ENCODE data around the gene CLDN18.

The CLDN18 gene

GRCh38 chr3:138036572-138036971, 26.6 kb downstream of the CLDN18 start:
- peak overlapping the region; percentile 33; the same call in 1 of the 2 replicates for H3K4me2 ChIP-seq (ENCODE audit: low read length)
- peaks cover 19% of the 10 kb centered on the region for H3K4me1 ChIP-seq (ENCODE audit: low read length)
- H2AFZ ChIP-seq (ENCODE audit: low read depth, low read length), result 0 out of 2 replicates have a peak overlapping the region, but pooled peaks have one; percentile 52
- TF ChIP-seq EZH2phosphoT487 (IDR thresholded peaks at IDR 0.05; ENCODE audit: low read depth) (no peak), CTCF (IDR thresholded peaks at IDR 0.05; ENCODE audit: low read depth, low read length) (no peak)
- no peaks in the 10 kb centered on the region for H3K36me3 ChIP-seq (replicated peaks; ENCODE audit: low read depth, low read length)
- no peaks in the 10 kb centered on the region for H3K9me3 ChIP-seq (ENCODE audit: insufficient read depth, low read length)
- H3K27me3 ChIP-seq (ENCODE audit: low read depth, low read length), result peaks cover 12% of the 10 kb centered on the region; the same call in 1 of the 2 replicates
- H3K9ac ChIP-seq (ENCODE audit: low read length), result no peak overlapping the region
- no peak overlapping the region for H3K27ac ChIP-seq (ENCODE audit: low read length)
- no peaks in the 10 kb centered on the region for H3K79me2 ChIP-seq (ENCODE audit: low read length)
- H4K20me1 ChIP-seq (ENCODE audit: insufficient read depth, low read length), result no peaks in the 10 kb centered on the region
- no peak overlapping the region for H3K4me3 ChIP-seq (ENCODE audit: low read length)

GRCh38 chr3:138038725-138039462, 28.9 kb downstream of the CLDN18 start:
- H3K4me3 ChIP-seq (ENCODE audit: low read length), result no peak overlapping the region
- no peak overlapping the region for H3K4me2 ChIP-seq (ENCODE audit: low read length)
- H3K27me3 ChIP-seq (ENCODE audit: low read depth, low read length), result peaks cover 24% of the 10 kb centered on the region
- H4K20me1 ChIP-seq (ENCODE audit: insufficient read depth, low read length), result no peaks in the 10 kb centered on the region
- no peaks in the 10 kb centered on the region for H3K79me2 ChIP-seq (ENCODE audit: low read length)
- no peak overlapping the region for H3K9ac ChIP-seq (ENCODE audit: low read length)
- H3K36me3 ChIP-seq (replicated peaks; ENCODE audit: low read depth, low read length), result no peaks in the 10 kb centered on the region
- H3K27ac ChIP-seq (ENCODE audit: low read length), result no peak overlapping the region
- no peaks in the 10 kb centered on the region for H3K9me3 ChIP-seq (ENCODE audit: insufficient read depth, low read length)
- TF ChIP-seq CTCF (IDR thresholded peaks at IDR 0.05; ENCODE audit: low read depth, low read length) (no peak), EZH2phosphoT487 (IDR thresholded peaks at IDR 0.05; ENCODE audit: low read depth) (no peak)
- H3K4me1 ChIP-seq (ENCODE audit: low read length), result peaks cover 19% of the 10 kb centered on the region
- H2AFZ ChIP-seq (ENCODE audit: low read depth, low read length), result no peak overlapping the region

DNA sequence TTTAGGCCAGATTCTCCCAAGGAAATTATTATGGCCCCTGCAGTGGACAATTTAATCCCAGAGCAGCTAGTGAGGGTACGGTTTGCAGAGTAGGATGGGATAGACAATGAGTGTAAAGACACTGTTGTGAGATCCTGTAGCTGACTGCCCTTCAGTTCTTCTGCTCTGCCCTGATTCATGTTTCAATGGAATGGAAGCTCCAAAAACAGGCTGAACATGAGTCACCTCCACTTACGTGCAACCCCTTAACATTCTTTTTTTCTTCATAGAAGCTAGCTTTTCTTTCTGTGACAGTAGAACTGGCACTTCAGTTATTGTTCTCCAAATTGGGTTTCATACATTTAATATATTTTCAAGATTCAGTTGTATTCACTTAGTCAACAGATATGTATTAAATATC, 32.1 kb downstream of the CLDN18 start:
- H3K4me1 ChIP-seq (ENCODE audit: low read length), result peaks cover 2% of the 10 kb centered on the region
- TF ChIP-seq CTCF (IDR thresholded peaks at IDR 0.05; ENCODE audit: low read depth, low read length) (no peak), EZH2phosphoT487 (IDR thresholded peaks at IDR 0.05; ENCODE audit: low read depth) (no peak)
- H3K27ac ChIP-seq (ENCODE audit: low read length), result no peak overlapping the region
- no peaks in the 10 kb centered on the region for H3K79me2 ChIP-seq (ENCODE audit: low read length)
- no peaks in the 10 kb centered on the region for H3K36me3 ChIP-seq (replicated peaks; ENCODE audit: low read depth, low read length)
- no peak overlapping the region for H3K4me3 ChIP-seq (ENCODE audit: low read length)
- no peaks in the 10 kb centered on the region for H3K9me3 ChIP-seq (ENCODE audit: insufficient read depth, low read length)
- H4K20me1 ChIP-seq (ENCODE audit: insufficient read depth, low read length), result no peaks in the 10 kb centered on the region
- no peak overlapping the region for H3K4me2 ChIP-seq (ENCODE audit: low read length)
- H2AFZ ChIP-seq (ENCODE audit: low read depth, low read length), result no peak overlapping the region
- H3K9ac ChIP-seq (ENCODE audit: low read length), result no peak overlapping the region
- peaks cover 34% of the 10 kb centered on the region for H3K27me3 ChIP-seq (ENCODE audit: low read depth, low read length)

DNA sequence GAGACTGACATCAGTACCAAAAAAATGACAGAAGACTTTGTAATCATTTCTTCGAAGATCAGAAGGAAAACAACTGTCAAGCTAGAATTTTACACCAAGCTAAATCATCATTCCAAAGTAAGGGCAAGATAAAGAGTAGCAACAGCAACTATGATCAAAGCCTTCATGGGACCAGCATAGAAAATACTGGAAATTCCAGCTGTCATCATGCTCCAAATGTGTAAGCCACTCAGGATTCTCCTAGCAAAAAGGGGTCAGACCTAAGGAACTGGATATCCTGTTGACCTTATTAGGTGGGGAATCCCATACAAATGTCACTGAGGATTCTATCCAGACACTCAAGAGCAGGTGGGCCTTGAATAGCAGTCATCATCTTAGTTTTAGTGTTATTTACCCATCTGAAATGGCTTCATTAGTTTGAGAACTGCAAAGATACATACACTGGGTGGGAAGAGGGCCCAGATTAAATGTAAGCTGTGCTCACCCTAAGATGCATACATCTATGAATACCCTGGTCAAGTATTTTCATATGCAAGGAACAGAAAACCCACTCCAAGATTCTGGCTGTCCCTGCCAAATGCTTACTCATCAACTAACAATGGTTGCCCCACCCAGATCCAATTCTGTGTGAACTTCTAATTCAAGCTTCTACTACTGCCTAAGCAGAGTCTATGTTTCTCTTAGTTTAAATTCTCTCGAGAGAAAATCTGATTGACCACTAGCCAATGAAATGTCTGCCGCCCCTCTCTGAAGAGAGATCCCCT, 33.5 kb downstream of the CLDN18 start:
- no peak overlapping the region for H3K27ac ChIP-seq (ENCODE audit: low read length)
- H3K9ac ChIP-seq (ENCODE audit: low read length), result no peak overlapping the region

More for the DNA sequence above, 33.5 kb downstream of the CLDN18 start:
- Histone ChIP-seq H3K4me1 (ENCODE audit: low read length) (no peaks in the 10 kb centered on the region), H3K27me3 (ENCODE audit: low read depth, low read length) (peaks cover 34% of the 10 kb centered on the region), H3K4me3 (ENCODE audit: low read length) (no peak overlapping the region), H3K9me3 (ENCODE audit: insufficient read depth, low read length) (no peaks in the 10 kb centered on the region), H3K36me3 (replicated peaks; ENCODE audit: low read depth, low read length) (no peaks in the 10 kb centered on the region), H4K20me1 (ENCODE audit: insufficient read depth, low read length) (no peaks in the 10 kb centered on the region), H3K79me2 (ENCODE audit: low read length) (no peaks in the 10 kb centered on the region), H3K4me2 (ENCODE audit: low read length) (no peak overlapping the region), H2AFZ (ENCODE audit: low read depth, low read length) (no peak overlapping the region)
- TF ChIP-seq EZH2phosphoT487 (IDR thresholded peaks at IDR 0.05; ENCODE audit: low read depth), result no peak
- TF ChIP-seq CTCF (IDR thresholded peaks at IDR 0.05; ENCODE audit: low read depth, low read length), result no peak
